Psoas muscle (tissue), 8 donors: ENCODE results near the gene KANSL1. TPM values are rescaled to one million over a fixed set of nuclear protein-coding genes. Genes with fewer than 3 reads are reported as not detected.

Experiments
- ATAC-seq, 4 donors: fragments of 200-7000 bp; cut with Tn5 transposase; one replicate each; pipeline ENCODE4 v1.9.1; 2020; ENCODE audit warnings: moderate library complexity in 3 of 4, mild to moderate bottlenecking in 2 of 4
- DNase-seq, 2 donors: peaks; one replicate each; pipeline ENCODE4 v3.0.0-alpha.2; 2020
- H3K27ac ChIP-seq: fragments of 200-600 bp; one replicate; pipeline ENCODE4 v1.8.0; 2022
- H3K27me3 ChIP-seq, 3 donors: fragments of 200-600 bp in 1 of 3; one replicate each; pipeline versions ENCODE4 v1.6.1 to v1.8.0; 2013 to 2022; ENCODE audit warnings: low read length in 2 of 3, mild to moderate bottlenecking in 2 of 3, moderate library complexity in 1 of 3; ENCODE audit not compliant: insufficient read depth in 3 of 3
- H3K36me3 ChIP-seq, 2 donors: fragments of 200-600 bp in 1 of 2; one replicate each; pipeline versions ENCODE4 v1.6.1 to v1.8.0; 2013 to 2022; ENCODE audit warnings: low read depth in 1 of 2, mild to moderate bottlenecking in 1 of 2, moderate library complexity in 1 of 2; ENCODE audit not compliant: insufficient read depth in 1 of 2
- H3K4me1 ChIP-seq: fragments of 200-600 bp; one replicate; pipeline ENCODE4 v1.8.0; 2022
- H3K4me3 ChIP-seq: fragments of 200-600 bp; one replicate; pipeline ENCODE4 v1.8.0; 2022; ENCODE audit warnings: mild to moderate bottlenecking
- H3K9me3 ChIP-seq: fragments of 200-600 bp; one replicate; pipeline ENCODE4 v1.8.0; 2022
- CTCF ChIP-seq: fragments of 200-600 bp; IDR thresholded peaks from one replicate; pipeline ENCODE4 v1.8.0; 2022; ENCODE audit warnings: antibody characterized with exemption
- WGBS, 3 donors: extraction: QIAGEN DNeasy Blood & Tissue Kit; methylation state at CpG; one replicate each; pipeline versions ENCODE4 v1.1.6 to v1.1.7; 2013; 5-methylcytosine and 5-hydroxymethylcytosine counted together
- intact Hi-C, 2 donors: fragments of 100-400 bp; cut with DNase I; formaldehyde crosslinking; loops; one replicate each; pipeline versions ENCODE4 v1.11.0 to v1.14.2; 2022
- polyA plus RNA-seq, 3 donors: library from polyadenylated mRNA; stranded (reverse); fragments of 200-250 nt; gene quantifications; one replicate each; pipeline ENCODE4 v1.2.3, GENCODE V29; 2013
- total RNA-seq, 4 donors: library from RNA; stranded (reverse); fragmentation: NEBNext Ultra II Directional in 2 of 4; extraction: Animal tissue kit (Norgen Biotek cat#: 25700) in 2 of 4; gene quantifications; one replicate each; pipeline versions ENCODE4 v1.2.1 to v1.2.4, GENCODE V29; 2021 to 2023
- donor health status: healthy with polysubstance abuse.
- donor health status: DM: no; HTN: no; CAD: no; lungs with moderate emphysema.
- donor health status: Bipolar disorder and iron deficiency.
- donor health status: healthy.
- donor health status: DM: yes; HTN: yes; CAD: no.
- donor health status: DM: no; HTN: no; CAD: no.
- donor health status: DM: no; HTN: no; CAD: no.
- donor health status: DM: yes; HTN: yes; CAD: no.

KANSL1 gene
- total and polyA plus RNA-seq, 7 donors, result 6.9 to 37.5 (median 25.8) TPM

GRCh38 chr17:46175891-46176290 is 17.3 kb downstream of the KANSL1 start:
- Histone ChIP-seq H3K4me3 (no peak overlapping the region), H3K27ac (no peak overlapping the region), H3K4me1 (peaks cover 86% of the 10 kb centered on the region), H3K27me3 (no peaks in the 10 kb centered on the region), H3K36me3 (peaks cover 3 to 13% of the 10 kb centered on the region in 2 donors), H3K9me3 (no peaks in the 10 kb centered on the region)
- intact Hi-C loops, result loop anchor here in 1 of 2 donors (5.0 kb wide), 2 partner anchors 34 to 114 kb away; no protein-coding TSS in a partner anchor
- 21 to 55% (median 30%) methylated on average over 1 of the region's 1 CpG for WGBS, 3 donors
- DNase-seq, result no peak
- no peak for TF ChIP-seq CTCF
- ATAC-seq, result peak in 2 of 4 donors; percentile 50 to 53

- DNase-seq, result no peak
- 82 to 91% (median 86%) methylated on average over 2 of the region's 2 CpGs for WGBS, 3 donors
- peaks cover 92% of the 10 kb centered on the region for H3K4me1 ChIP-seq
Observed at GRCh38 chr17:46173153-46173552, 20.1 kb downstream of the KANSL1 start.

GRCh38 chr17:46171939-46172338 is 21.3 kb downstream of the KANSL1 start:
- DNase-seq, result no peak
- no peak for TF ChIP-seq CTCF

More at GRCh38 chr17:46173153-46173552, 20.1 kb downstream of the KANSL1 start:
- Histone ChIP-seq H3K9me3 (no peaks in the 10 kb centered on the region), H3K36me3 (peaks cover 3 to 35% of the 10 kb centered on the region in 2 donors), H3K27me3 (no peaks in the 10 kb centered on the region), H3K4me3 (no peak overlapping the region), H3K27ac (no peak overlapping the region)
- intact Hi-C loops, result no loop called here
- TF ChIP-seq CTCF, result no peak
- no peak for ATAC-seq

GRCh38 chr17:46170639-46171429 is 22.4 kb downstream of the KANSL1 start:
- Histone ChIP-seq H3K27ac (peak overlapping the region; percentile 5), H3K4me1 (peaks cover 93% of the 10 kb centered on the region), H3K4me3 (no peak overlapping the region), H3K27me3 (no peaks in the 10 kb centered on the region), H3K9me3 (no peaks in the 10 kb centered on the region), H3K36me3 (peaks cover 3 to 35% of the 10 kb centered on the region in 2 donors)
- intact Hi-C loops, result no loop called here
- DNase-seq (peak in 1 of 2 donors; percentile 57), ATAC-seq (peak; percentile 37 to 73 (median 66))
- no peak for TF ChIP-seq CTCF
- 72 to 90% (median 81%) methylated on average over 11 of the region's 11 CpGs for WGBS, 3 donors

More at GRCh38 chr17:46171939-46172338, 21.3 kb downstream of the KANSL1 start:
- Histone ChIP-seq H3K27me3 (no peaks in the 10 kb centered on the region), H3K36me3 (peaks cover 3 to 35% of the 10 kb centered on the region in 2 donors), H3K4me3 (no peak overlapping the region), H3K4me1 (peaks cover 93% of the 10 kb centered on the region), H3K9me3 (no peaks in the 10 kb centered on the region), H3K27ac (peak overlapping the region; percentile 9)
- 66 to 79% (median 73%) methylated on average over 14 of the region's 14 CpGs for WGBS, 3 donors
- intact Hi-C loops, result no loop called here
- ATAC-seq, result peak in 2 of 4 donors; percentile 11 to 34
